ENCODE results near the gene MYH10.

- TF ChIP-seq, protein P1, sequence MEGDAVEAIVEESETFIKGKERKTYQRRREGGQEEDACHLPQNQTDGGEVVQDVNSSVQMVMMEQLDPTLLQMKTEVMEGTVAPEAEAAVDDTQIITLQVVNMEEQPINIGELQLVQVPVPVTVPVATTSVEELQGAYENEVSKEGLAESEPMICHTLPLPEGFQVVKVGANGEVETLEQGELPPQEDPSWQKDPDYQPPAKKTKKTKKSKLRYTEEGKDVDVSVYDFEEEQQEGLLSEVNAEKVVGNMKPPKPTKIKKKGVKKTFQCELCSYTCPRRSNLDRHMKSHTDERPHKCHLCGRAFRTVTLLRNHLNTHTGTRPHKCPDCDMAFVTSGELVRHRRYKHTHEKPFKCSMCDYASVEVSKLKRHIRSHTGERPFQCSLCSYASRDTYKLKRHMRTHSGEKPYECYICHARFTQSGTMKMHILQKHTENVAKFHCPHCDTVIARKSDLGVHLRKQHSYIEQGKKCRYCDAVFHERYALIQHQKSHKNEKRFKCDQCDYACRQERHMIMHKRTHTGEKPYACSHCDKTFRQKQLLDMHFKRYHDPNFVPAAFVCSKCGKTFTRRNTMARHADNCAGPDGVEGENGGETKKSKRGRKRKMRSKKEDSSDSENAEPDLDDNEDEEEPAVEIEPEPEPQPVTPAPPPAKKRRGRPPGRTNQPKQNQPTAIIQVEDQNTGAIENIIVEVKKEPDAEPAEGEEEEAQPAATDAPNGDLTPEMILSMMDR (IDR thresholded peaks at IDR 0.05), result no peak
- no peak for TF ChIP-seq POLR2A (IDR thresholded peaks at IDR 0.05)
These were observed 199.6 kb downstream of the MYH10 start for GRCh38 chr17:8430966-8431365.
